PFSK-1 (cell line): ENCODE results near the gene CEP41.

Source experiments
- FOXP2 ChIP-seq: optimal IDR thresholded peaks from 2 replicates; pipeline ENCODE3; 2011; ENCODE audit warnings: borderline replicate concordance, control low read depth, inconsistent platforms; ENCODE audit not compliant: insufficient read depth; ENCODE audit errors: extremely low read length, extremely low read depth
- POLR2AphosphoS5 ChIP-seq: IDR thresholded peaks from 2 replicates; pipeline ENCODE4 v1.6.1; 2012; ENCODE audit warnings: low read depth, mild to moderate bottlenecking, control low read depth, low read length, moderate library complexity
- SIN3A ChIP-seq: IDR thresholded peaks from 2 replicates; pipeline ENCODE4 v1.6.1; 2012; ENCODE audit warnings: mild to moderate bottlenecking, low read length, moderate library complexity, borderline replicate concordance; ENCODE audit not compliant: insufficient read depth
- TAF1 ChIP-seq: IDR thresholded peaks from 2 replicates; pipeline ENCODE4 v1.6.1; 2012; ENCODE audit warnings: low read length, control low read depth, borderline replicate concordance; ENCODE audit not compliant: insufficient read depth
- TF ChIP-seq, protein P1 (sequence below), 2 experiments: IDR thresholded peaks; 2 replicates each; pipeline versions ENCODE4 v1.6.1 to v1.8.0; 2011 to 2012; ENCODE audit warnings: low read depth in 2 of 2, low read length in 2 of 2, control low read depth in 1 of 2, inconsistent platforms in 1 of 2, mild to moderate bottlenecking in 1 of 2, moderate library complexity in 1 of 2; ENCODE audit not compliant: insufficient read depth in 1 of 2

The CEP41 gene

DNA sequence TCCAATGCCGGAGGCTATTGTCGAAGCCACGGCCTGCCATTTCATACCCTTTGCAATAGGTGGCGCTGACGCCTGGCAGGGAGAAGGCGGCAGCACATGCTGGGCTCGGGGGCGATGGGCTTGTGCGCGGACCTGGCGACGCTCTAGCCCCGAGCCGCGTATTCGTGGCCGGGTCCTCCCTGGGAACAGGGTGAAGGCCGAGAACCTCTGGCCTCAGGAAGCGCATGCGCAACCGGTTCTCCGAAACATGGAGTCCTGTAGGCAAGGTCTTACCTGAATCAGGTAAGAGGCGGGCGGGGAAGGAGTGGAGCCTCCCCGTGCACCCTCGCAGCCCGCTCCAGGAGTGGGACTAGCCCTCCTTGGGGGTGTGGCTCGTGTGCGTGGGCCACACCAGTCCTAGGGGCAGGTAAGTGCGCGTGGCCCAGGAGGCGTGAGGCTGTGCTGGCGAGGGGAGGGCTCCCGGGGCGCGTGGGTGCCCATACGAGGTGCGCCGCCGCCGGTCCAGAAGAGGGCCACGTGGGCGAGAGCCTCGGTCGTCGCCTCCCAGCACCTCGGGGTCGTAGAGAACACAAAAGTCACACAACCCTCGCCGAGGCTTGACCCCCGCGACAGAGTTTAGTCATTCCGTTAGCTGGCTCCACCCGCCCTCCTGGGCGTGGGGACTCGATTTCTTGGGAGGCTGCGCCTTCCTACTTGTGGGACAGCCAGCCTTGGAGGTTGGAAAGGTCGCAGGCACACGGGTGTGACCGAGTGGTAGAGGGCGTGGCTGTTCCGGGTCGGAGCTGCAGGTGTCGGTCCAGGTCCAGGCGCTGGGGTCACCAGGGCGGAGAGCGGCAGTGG, 45.5 kb upstream of the CEP41 start:
- TF ChIP-seq TAF1 (no peak), POLR2AphosphoS5 (no peak), FOXP2 (no peak), SIN3A (no peak)
- TF ChIP-seq, protein P1, sequence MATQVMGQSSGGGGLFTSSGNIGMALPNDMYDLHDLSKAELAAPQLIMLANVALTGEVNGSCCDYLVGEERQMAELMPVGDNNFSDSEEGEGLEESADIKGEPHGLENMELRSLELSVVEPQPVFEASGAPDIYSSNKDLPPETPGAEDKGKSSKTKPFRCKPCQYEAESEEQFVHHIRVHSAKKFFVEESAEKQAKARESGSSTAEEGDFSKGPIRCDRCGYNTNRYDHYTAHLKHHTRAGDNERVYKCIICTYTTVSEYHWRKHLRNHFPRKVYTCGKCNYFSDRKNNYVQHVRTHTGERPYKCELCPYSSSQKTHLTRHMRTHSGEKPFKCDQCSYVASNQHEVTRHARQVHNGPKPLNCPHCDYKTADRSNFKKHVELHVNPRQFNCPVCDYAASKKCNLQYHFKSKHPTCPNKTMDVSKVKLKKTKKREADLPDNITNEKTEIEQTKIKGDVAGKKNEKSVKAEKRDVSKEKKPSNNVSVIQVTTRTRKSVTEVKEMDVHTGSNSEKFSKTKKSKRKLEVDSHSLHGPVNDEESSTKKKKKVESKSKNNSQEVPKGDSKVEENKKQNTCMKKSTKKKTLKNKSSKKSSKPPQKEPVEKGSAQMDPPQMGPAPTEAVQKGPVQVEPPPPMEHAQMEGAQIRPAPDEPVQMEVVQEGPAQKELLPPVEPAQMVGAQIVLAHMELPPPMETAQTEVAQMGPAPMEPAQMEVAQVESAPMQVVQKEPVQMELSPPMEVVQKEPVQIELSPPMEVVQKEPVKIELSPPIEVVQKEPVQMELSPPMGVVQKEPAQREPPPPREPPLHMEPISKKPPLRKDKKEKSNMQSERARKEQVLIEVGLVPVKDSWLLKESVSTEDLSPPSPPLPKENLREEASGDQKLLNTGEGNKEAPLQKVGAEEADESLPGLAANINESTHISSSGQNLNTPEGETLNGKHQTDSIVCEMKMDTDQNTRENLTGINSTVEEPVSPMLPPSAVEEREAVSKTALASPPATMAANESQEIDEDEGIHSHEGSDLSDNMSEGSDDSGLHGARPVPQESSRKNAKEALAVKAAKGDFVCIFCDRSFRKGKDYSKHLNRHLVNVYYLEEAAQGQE (IDR thresholded peaks at IDR 0.05; ENCODE audit: insufficient read depth in 1 of 2, low read depth in 2 of 2, low read length in 2 of 2) = no peak

DNA sequence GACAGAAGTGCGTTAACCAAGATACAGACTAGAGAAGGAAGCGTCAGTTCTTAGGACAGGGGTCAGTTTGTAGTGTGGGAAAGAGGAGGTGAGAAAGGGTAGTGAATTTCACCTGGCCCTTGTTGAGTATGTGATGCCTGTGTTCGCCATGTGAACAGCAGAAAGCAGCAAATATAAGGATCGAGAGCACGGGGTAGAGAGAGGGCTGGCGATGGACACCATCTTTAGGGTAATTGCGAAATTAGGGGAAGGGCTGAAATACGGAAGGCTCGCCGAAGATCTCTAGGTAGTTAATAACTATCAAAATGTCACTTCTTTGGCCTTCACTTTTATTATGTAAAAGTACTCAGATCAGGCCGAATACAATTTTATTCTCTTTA, 44.9 kb upstream of the CEP41 start:
- no peak for TF ChIP-seq FOXP2

DNA sequence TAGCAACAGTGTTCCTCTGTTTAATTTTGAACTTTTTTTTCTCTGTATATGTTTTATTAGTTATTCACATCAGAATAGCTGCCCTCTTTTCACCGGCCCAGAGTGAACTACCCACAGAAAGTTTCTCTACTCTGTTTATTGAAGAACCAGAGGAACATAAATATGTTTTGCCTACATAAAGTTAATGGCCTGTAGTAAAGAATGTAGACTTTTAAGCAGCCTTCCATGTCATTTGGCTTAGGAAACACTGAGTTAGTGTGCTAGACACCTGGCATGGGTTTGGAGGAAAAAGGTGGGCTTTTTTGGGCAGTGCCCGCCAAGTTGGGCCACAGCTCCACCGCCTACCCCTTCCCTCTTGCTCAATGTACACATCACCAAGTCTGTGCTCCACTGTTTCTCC, 42.2 kb upstream of the CEP41 start:
- TF ChIP-seq POLR2AphosphoS5 = no peak
- TF ChIP-seq, protein P1 (IDR thresholded peaks at IDR 0.05; ENCODE audit: insufficient read depth in 1 of 2, low read depth in 2 of 2, low read length in 2 of 2) = no peak
- TF ChIP-seq TAF1 = no peak
- no peak for TF ChIP-seq FOXP2
- TF ChIP-seq SIN3A = no peak

DNA sequence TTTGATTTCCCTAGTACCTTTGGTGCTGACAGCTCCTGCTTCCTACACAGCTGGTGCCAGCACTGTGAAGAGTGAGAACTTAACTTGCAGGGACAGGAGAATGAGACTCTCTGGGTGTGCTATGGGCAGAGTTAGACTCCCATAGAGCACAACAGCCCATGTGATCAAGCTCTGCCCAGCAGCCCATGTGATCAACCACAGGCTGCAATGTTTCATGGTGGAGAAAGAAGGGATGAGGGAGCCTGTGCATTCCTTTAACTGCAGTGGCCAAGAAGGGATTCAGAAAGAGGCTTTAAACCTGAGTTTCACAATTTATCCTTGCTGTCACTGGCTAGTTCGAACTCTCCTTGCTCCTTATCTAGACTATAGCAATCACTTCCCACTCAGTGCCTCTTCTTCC, 41.1 kb upstream of the CEP41 start:
- TF ChIP-seq TAF1 = no peak
- no peak for TF ChIP-seq FOXP2
- TF ChIP-seq POLR2AphosphoS5 = no peak
- TF ChIP-seq, protein P1 (IDR thresholded peaks at IDR 0.05; ENCODE audit: insufficient read depth in 1 of 2, low read depth in 2 of 2, low read length in 2 of 2) = no peak
- no peak for TF ChIP-seq SIN3A

DNA sequence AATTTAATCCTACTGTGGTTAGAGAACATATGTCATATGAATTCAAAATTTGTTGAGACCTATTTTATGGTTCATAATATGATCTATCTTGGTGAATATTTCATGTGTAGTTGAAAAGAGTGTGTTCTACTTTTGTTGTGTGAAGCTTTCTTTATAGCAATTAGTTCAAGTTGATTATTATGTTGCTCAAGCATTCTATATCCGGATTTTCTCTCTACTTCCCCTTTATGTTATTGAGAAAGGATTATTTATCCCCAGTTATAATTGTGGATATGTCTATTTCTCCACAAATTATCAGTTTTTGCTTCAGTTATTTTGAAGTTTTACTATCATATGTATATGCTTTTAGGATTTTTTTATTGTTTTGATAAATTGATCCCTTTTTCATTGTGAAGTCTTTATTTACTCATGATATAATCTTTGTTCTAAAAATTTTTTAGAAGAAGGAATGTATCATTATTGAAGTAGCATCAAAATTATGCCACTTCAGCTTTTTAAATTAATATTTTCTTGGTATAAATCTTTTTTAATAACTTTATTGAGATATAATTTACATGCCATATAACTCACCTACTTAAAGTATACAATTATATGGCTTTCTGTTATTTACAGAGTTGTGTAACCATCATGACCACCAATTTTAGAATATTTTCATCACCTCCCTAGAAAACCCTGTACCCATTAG, 39.0 kb upstream of the CEP41 start:
- TF ChIP-seq SIN3A (no peak), TAF1 (no peak), POLR2AphosphoS5 (no peak), FOXP2 (no peak)
- TF ChIP-seq, protein P1 (IDR thresholded peaks at IDR 0.05; ENCODE audit: insufficient read depth in 1 of 2, low read depth in 2 of 2, low read length in 2 of 2) = no peak
